OCI-LY3 (cell line): Measurements from ENCODE around the gene G3BP1.

Source experiments
- CTCF ChIP-seq: fragments of 200-600, 300-600 bp; sonication (generic); IDR thresholded peaks from 2 replicates; pipeline ENCODE4 v1.5.1; 2014; ENCODE audit warnings: antibody characterized with exemption, low read length, low read depth
- EZH2phosphoT487 ChIP-seq: fragments of 200-600 bp; shearing (Covaris generic); IDR thresholded peaks from 2 replicates; pipeline ENCODE4 v1.6.1; 2018; ENCODE audit warnings: antibody characterized with exemption, mixed run types, low read depth

- no peak for TF ChIP-seq CTCF
- no peak for TF ChIP-seq EZH2phosphoT487
These were observed 13.1 kb upstream of the G3BP1 start, which contains the start of gene ATOX1 for GRCh38 chr5:151758430-151759241.
